ENCODE measurements around the gene RAB4B.
"Not testable (repeated sequence)": the region's sequence is repeated elsewhere in the genome, so short reads cannot be mapped to it uniquely, and the experiment has no call there.

The RAB4B gene

DNA sequence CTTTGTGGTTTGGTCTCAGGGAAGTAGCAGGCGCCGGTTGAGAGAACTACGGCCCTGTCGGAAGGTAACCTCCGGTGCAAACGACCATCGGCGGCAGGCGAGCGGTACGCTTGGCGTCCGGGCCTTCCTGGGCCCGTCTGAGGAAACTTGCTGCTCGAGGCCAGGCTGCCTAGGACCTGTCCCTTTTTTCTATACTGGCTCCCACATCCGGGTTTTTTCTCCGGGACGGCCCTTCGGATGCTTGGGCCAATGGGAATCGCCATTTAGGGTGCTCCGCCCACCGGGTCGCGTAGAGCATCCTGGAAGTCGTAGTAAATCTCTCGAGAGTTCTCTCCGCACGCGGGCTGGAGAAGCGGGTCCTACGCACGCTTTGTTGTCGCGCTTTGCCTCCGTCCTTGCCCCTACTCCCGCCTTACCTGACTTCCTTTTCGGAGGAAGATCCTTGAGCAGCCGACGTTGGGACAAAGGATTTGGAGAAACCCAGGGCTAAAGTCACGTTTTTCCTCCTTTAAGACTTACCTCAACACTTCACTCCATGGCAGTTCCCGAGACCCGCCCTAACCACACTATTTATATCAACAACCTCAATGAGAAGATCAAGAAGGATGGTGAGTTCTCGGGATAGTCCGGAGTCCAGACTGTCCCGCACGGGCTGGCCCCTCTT is 27.0 kb upstream of the RAB4B start, which contains the start of gene SNRPA:
Gene SNRPA (plus strand): TSS at position 330 of the 664 bp plus-strand sequence. CDS start 206 bp downstream, at position 536.
- peak; percentile 89 to 94 for DNase-seq (ENCODE audit: low read depth in 2 of 2)

- no peak for DNase-seq (ENCODE audit: low read depth in 2 of 2)
These were observed 25.7 kb upstream of the RAB4B start for GRCh38 chr19:40752257-40752781.

GRCh38 chr19:40754611-40755247 is 23.3 kb upstream of the RAB4B start:
- no peak for DNase-seq (ENCODE audit: low read depth in 2 of 2)

- no peak for DNase-seq (ENCODE audit: low read depth in 2 of 2)
These were observed 22.8 kb upstream of the RAB4B start for GRCh38 chr19:40755248-40755624.

GRCh38 chr19:40755791-40756190 is 22.3 kb upstream of the RAB4B start:
- DNase-seq (ENCODE audit: low read depth in 2 of 2) = no peak

DNA sequence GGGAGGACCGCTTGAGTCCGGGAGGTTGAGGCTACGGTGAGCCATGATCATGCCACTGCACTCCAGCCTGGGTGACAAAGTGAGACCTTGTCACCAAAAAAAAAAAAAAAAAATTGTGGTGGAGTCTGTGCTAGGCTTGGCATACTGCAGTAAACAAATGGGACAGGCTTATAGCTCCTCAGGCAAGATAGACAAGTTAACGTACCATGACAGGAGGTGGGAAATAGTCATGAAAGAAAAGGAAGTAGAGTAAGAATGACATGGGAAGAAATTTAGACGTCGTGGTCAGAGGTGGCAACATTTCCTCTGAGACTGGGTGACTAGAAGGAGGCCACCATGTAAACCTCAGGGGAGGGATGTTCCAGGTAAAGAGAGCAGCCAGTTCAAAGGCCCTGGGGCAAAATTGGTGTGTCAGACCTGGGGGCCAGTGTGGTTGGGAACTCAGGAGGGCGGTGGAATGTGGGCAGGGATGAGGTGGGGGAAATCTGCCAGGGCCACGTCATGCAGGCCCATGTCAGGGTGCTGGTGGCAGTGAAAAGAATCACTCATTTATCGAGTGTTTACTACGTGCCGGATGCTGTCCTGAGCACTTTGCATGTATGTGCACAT is 21.4 kb upstream of the RAB4B start:
- DNase-seq (ENCODE audit: low read depth in 2 of 2) = no peak

- DNase-seq (ENCODE audit: low read depth in 2 of 2) = no peak
These were observed 19.6 kb upstream of the RAB4B start for GRCh38 chr19:40758491-40758890.

DNA sequence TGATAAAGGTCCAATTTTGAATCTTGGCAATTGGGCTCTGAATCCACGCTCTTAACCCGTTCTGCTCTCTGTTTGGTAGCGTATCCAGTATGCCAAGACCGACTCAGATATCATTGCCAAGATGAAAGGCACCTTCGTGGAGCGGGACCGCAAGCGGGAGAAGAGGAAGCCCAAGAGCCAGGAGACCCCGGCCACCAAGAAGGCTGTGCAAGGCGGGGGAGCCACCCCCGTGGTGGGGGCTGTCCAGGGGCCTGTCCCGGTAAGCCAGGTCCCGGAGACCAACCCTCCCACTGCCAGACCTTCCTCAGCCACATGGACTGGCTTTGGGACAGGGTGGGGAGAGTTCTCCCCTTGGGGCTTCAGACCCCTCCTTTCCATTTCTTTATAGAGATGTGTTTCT is 18.7 kb upstream of the RAB4B start:
- DNase-seq (ENCODE audit: low read depth in 2 of 2) = no peak

DNA sequence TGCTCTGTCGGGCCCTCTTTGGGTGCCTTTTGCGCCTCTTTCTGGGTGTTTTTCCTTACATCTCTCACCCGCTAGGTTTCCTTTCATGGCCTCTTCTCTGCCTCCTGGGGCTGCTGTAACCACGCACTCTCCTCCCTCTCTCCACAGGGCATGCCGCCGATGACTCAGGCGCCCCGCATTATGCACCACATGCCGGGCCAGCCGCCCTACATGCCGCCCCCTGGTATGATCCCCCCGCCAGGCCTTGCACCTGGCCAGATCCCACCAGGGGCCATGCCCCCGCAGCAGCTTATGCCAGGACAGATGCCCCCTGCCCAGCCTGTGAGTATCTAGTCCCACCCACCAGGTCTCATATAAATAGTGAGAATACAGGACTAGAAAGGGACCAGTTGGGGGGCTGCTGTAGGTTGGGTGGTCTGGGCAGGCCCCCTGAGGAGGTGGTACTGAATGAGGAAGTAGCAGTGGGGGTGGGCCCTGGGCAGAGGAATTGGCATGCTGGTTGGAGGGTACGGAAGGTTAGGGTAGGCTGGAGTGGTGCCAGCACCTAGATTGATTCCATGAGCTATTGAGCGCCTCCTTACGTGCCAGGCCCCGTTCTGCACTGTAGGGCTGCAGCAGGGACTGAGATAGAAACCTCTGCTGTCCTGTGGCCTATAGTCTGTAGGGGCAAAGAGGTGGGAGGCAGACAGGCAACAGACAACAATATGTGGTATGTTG is 15.1 kb upstream of the RAB4B start:
- DNase-seq (ENCODE audit: low read depth in 2 of 2) = no peak

DNA sequence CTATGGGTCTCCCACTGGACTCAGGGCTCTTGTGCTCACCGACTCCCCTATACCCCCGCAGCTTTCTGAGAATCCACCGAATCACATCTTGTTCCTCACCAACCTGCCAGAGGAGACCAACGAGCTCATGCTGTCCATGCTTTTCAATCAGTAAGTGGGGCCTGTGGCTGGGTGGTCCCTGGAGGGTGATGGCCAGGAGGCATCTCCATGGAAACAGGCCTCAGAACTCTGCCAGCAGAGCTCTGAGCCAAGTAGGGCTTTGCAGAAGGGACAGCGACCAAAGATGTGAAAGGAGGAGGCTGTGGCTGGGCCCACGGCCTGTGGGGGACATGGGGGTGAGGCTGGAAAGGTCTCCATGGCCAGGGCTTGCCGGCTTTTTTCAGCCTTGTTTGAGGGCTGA is 14.5 kb upstream of the RAB4B start:
- no peak for DNase-seq (ENCODE audit: low read depth in 2 of 2)

GRCh38 chr19:40763963-40764362 is 14.1 kb upstream of the RAB4B start:
- no peak for DNase-seq (ENCODE audit: low read depth in 2 of 2)

- DNase-seq (ENCODE audit: low read depth in 2 of 2) = not testable (repeated sequence)
These were observed 11.7 kb upstream of the RAB4B start for GRCh38 chr19:40766385-40766784.

GRCh38 chr19:40768869-40769268 is 9.2 kb upstream of the RAB4B start:
- DNase-seq (ENCODE audit: low read depth in 2 of 2) = no peak

DNA sequence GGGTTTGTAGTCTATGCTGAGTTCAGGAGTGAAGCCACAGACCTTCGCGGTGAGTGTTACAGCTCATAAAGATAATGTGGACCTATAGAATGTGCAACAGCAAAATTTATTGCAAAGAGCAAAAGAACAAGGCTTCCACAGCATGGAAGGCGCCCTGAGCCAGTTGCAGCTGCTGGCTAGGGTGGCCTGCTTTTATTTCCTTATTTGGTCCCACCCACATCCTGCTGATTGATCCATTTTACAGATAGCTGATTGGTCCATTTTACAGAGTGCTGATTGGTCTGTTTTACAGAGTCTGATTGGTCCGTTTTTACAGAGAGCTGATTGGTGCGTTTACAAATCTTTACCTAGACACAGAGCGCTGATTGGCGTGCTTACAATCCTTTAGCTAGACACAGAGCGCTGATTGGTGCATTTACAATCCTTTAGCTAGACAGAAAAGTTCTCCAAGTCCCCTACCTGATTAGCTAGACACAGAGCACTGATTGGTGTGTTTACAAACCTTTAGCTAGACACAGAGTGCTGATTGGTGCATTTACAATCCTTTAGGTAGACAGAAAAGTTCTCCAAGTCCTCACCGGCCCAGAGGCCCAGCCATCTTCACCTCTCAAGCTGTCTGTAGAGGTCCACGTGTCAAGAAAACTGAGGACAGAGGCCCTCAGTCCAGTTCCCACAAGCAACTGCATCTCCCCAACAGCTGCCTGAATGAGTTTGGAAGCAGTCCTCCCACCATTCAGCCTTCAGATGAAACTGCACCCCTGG is 6.8 kb upstream of the RAB4B start:
- not testable (repeated sequence) for DNase-seq (ENCODE audit: low read depth in 2 of 2)

DNA sequence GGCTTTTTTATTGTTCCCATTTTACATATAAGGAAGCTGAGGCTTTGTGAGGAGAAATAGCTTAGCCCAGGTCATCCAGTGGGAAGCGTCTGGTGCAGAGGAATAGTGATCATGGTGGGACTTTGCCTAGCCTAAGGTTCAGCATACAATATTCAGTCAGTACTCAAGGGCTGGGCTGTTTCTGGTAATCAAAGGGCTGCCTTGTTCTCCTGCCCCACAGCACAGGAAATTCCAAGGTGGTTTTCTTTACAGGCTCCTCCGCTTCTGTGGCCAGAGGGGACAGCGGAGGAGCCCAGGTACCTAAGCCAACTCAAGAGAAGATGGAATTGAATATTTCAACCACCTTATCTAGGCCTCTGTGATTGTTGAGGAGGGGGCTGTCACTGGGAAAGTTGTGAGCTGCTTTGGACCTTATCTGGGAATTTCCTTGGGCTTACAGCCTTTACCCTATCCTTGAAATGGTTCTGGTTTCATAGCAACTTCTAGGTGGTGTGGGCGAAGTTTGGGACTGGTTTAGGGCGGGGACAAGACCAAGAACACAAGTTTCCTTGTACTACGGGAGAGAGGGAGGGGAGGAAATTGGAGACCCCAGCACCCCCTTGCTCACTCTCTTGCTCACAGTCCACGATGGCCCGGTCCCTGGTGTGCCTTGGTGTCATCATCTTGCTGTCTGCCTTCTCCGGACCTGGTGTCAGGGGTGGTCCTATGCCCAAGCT is 3.0 kb upstream of the RAB4B start, which contains the start of gene MIA:
Gene MIA (plus strand): TSS at position 606 of the 716 bp plus-strand sequence. CDS start 22 bp downstream, at position 628.
- DNase-seq (ENCODE audit: low read depth in 2 of 2) = no peak

DNA sequence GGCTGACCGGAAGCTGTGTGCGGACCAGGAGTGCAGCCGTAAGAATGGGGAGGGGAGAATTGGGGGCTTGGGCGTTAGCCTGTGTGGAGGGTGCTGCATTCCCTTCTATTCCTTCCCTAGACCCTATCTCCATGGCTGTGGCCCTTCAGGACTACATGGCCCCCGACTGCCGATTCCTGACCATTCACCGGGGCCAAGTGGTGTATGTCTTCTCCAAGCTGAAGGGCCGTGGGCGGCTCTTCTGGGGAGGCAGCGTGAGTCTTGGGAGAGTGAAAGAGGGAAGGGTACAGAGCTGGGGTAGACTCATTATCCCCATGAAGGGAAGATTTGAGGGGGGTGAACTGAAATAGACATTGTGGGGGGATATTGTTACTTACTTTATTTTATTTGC is 2.4 kb upstream of the RAB4B start:
- no peak for DNase-seq (ENCODE audit: low read depth in 2 of 2)

GRCh38 chr19:40776364-40776763 is 1.7 kb upstream of the RAB4B start:
- no peak for DNase-seq (ENCODE audit: low read depth in 2 of 2)

DNA sequence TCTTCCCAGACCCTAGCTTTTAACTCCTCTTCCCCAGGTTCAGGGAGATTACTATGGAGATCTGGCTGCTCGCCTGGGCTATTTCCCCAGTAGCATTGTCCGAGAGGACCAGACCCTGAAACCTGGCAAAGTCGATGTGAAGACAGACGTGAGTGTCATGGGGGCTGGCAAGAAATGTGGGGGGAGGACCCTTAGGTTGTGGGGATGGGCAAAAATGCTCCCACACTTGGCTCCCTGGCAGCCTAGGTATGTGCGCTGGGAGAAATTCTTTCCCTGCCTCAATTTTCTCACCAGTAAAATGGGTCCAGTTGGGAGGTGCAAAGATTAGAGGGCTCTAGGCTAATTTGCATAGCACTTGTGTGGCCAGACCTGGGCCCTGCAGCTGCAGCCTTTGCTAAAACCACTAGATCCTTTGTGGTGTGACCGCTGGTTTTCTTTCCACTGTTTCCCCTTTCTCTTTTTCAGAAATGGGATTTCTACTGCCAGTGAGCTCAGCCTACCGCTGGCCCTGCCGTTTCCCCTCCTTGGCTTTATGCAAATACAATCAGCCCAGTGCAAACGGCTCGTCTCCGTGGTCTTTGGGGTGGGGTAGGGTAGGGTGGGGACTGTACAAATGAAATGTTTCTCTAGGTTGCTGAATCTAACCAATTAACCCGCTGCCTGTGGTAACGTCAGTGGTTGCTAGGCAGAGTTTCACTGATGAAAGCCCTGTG is 959 bp upstream of the RAB4B start:
- DNase-seq (ENCODE audit: low read depth in 2 of 2) = peak; percentile 77

- DNase-seq (ENCODE audit: low read depth in 2 of 2) = no peak
These were observed 456 bp upstream of the RAB4B start for GRCh38 chr19:40777645-40777936.

DNA sequence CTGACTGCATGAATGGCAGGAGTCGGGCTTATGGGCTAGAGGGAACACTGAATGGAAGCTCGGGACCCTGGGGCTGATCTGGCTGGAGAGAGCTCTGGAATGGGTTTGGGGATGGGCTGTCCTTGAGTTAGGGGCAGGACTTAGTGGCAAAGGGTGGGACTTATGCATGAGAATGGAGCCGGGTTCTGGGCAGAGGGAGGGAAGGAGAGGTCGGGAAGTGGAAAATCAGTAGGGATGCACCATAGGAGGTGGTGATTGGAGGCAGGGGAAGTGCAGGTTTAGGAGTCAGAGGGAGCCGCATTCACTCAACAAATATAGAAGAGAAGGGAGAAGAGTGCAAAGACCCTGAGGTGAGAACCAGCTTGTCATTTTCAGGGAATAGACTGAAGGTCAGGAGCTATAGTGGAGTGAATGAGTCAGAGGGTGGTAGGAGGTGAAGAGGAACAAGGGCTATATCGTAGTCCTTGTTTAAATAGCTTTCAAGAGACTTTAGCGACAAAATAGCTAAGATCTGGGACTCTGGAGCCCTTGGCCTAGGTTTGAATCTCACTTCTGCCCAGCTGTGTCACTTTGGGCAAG is 748 bp downstream of the RAB4B start:
- no peak for DNase-seq (ENCODE audit: low read depth in 2 of 2)
